Hepatocyte (in vitro differentiated cells): ENCODE measurements around the gene ADCY6. TPM values are rescaled to one million over a fixed set of nuclear protein-coding genes. Genes with fewer than 3 reads are reported as not detected.

Source experiments
- microRNA-seq: library from miRNA; unstranded; fragments of <30 nt; microRNA quantifications from one replicate; pipeline ENCODE4, GENCODE V29; 2017
- polyA plus RNA-seq: library from polyadenylated mRNA; unstranded; fragments of >200 nt; fragmentation: Nextera tagmentation; extraction: Ambion mirVana; gene quantifications from 2 replicates; pipeline ENCODE4 v1.2.1, GENCODE V29; 2016
- small RNA-seq: library from RNA; depleted of rRNA; stranded (forward); fragments of <200 nt; gene quantifications from one replicate; pipeline ENCODE3, GENCODE V24; 2014
- total RNA-seq: library from RNA; depleted of rRNA; stranded (reverse); fragments of >200 nt; gene quantifications from 2 replicates; pipeline ENCODE4 v1.2.3, GENCODE V29; 2014

Gene ADCY6
- total and polyA plus RNA-seq, 2 experiments from 2014 or later = 22.7 to 37.7 TPM

Small RNAs within 50 kb of the gene (microRNA-seq; reads per million reads assigned to microRNA genes)
- gene MIR4701 = not detected

Small RNAs within 50 kb of the gene (small RNA-seq; reads per million reads assigned to genes)
- gene MIR4701 (not detected), gene RF00019 (not detected)

Other genes starting within 250 kb of the ADCY6 start
- gene LALBA, start 219.0 kb downstream of the ADCY6 start, total RNA-seq = not detected in 2 replicates
- gene LALBA, start 219.0 kb downstream of the ADCY6 start, polyA plus RNA-seq = 0.16 TPM in 1 of 2 replicates, not detected in the other
- gene KANSL2, start 106.9 kb downstream of the ADCY6 start, total RNA-seq = 30.3 and 33.3 TPM in 2 replicates
- gene KANSL2, start 106.9 kb downstream of the ADCY6 start, polyA plus RNA-seq = 22.6 and 27.1 TPM in 2 replicates
- 27.0 and 35.1 TPM in 2 replicates for gene CCNT1, start 72.4 kb downstream of the ADCY6 start, total RNA-seq
- 5.0 and 5.2 TPM in 2 replicates for gene CCNT1, start 72.4 kb downstream of the ADCY6 start, polyA plus RNA-seq
- gene CACNB3, start 29.4 kb upstream of the ADCY6 start, total RNA-seq = 14.2 and 23.2 TPM in 2 replicates
- gene CACNB3, start 29.4 kb upstream of the ADCY6 start, polyA plus RNA-seq = 24.1 and 28.6 TPM in 2 replicates
- 73.1 and 74.8 TPM in 2 replicates for gene DDX23, start 63.1 kb upstream of the ADCY6 start, total RNA-seq
- gene DDX23, start 63.1 kb upstream of the ADCY6 start, polyA plus RNA-seq = 41.7 and 46.5 TPM in 2 replicates
- gene RND1, start 76.8 kb upstream of the ADCY6 start, total RNA-seq = 25.8 and 39.1 TPM in 2 replicates
- gene RND1, start 76.8 kb upstream of the ADCY6 start, polyA plus RNA-seq = 78.5 and 99.1 TPM in 2 replicates
- 30.4 and 37.8 TPM in 2 replicates for gene FKBP11, start 136.4 kb upstream of the ADCY6 start, total RNA-seq
- gene FKBP11, start 136.4 kb upstream of the ADCY6 start, polyA plus RNA-seq = 201 and 232 TPM in 2 replicates
- gene ARF3, start 168.4 kb upstream of the ADCY6 start, total RNA-seq = 67.7 and 71.3 TPM in 2 replicates
- 57.6 and 61.6 TPM in 2 replicates for gene ARF3, start 168.4 kb upstream of the ADCY6 start, polyA plus RNA-seq
- 0.30 TPM in 1 of 2 replicates, not detected in the other for gene WNT10B, start 182.6 kb upstream of the ADCY6 start, total RNA-seq
- gene WNT10B, start 182.6 kb upstream of the ADCY6 start, polyA plus RNA-seq = 0.77 and 1.1 TPM in 2 replicates
- gene WNT1, start 189.2 kb upstream of the ADCY6 start, total RNA-seq = not detected in 2 replicates
- not detected in 2 replicates for gene WNT1, start 189.2 kb upstream of the ADCY6 start, polyA plus RNA-seq
- gene DDN, start 210.3 kb upstream of the ADCY6 start, total RNA-seq = 0.10 and 0.20 TPM in 2 replicates
- not detected in 2 replicates for gene DDN, start 210.3 kb upstream of the ADCY6 start, polyA plus RNA-seq
- 61.5 and 69.8 TPM in 2 replicates for gene PRKAG1, start 229.7 kb upstream of the ADCY6 start, total RNA-seq
- 39.9 and 46.0 TPM in 2 replicates for gene PRKAG1, start 229.7 kb upstream of the ADCY6 start, polyA plus RNA-seq